GM18861 (cell line): Measurements from ENCODE around the gene EID3.

ENCODE experiments used
- ATAC-seq: cut with Tn5 transposase; IDR thresholded peaks from one replicate; pipeline ENCODE4 v1.9.1; 2021; ENCODE audit not compliant: unreplicated experiment

The EID3 gene

DNA sequence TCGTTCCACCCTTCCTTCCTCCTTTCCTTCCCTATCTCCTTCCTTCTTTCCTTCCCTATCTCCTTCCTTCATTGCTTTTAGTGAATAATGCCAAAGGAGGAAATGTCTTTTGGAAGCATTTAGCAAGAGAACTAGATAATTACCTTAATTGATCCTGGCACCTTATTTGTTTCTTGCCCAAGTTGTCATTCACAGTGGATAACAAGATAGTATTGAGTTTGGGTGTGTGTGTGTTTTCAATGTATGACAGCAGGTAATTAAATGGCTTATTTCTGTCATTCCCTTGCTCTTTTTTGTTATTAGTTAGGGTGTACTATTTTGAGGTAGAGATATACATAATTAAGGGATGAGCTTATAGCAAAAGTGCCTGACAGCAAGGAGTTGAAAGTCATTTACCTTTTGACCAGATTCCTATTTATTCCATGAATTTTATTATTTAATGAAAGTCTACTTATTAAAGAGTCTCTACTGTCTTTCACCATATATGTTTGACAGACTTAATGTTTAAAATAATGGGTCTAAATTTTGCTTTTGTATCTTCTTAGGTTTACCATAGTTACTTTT, 30.2 kb downstream of the EID3 start:
- ATAC-seq, result no peak

DNA sequence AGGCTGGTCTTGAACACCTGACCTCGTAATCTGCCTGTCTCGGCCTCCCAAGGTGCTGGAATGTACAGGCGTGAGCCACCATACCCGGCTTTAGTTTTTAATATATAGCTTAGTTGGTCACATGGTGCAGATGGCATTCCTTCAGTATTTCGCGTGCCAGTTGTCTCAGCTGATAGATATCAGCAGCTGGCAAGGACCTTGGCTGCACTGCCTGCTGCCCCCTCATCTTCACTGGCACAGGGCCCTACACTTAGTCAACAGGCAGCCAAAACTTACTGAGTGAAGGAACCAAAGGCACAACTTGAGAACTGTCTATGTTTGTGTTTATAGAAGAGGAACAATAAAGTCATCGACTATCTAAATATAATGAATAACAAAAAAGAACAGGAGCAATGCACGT, 31.0 kb downstream of the EID3 start:
- no peak for ATAC-seq

- no peak for ATAC-seq
Measured at GRCh38 chr12:104336115-104336514, 32.6 kb downstream of the EID3 start.

DNA sequence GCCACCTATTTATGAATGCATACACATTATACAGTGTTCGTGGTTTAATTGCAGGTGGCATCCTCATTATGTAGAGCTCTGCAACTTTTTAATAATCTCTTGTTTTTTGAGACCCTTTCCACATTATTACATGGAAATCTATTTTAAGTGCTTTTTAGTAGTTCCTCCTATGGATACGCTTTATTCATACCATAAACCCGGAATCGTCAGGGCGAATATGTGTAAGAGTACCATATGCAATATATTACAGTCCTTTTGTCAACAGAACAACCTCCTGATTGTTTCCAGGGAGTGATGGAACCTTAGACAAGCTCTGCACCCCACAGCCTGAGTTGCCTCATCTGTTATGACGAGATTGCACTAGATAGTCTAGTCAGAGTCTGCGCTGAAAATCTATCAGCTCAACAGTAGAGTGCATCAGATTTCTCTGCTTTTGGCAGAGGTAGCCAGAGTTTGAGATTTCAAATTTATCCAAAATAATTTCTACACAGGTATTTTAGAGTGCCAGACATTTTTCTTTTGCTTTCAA, 33.6 kb downstream of the EID3 start:
- ATAC-seq, result no peak

GRCh38 chr12:104339663-104340062, 36.1 kb downstream of the EID3 start:
- no peak for ATAC-seq

- ATAC-seq, result no peak
Measured at GRCh38 chr12:104340177-104340576, 36.6 kb downstream of the EID3 start.

- ATAC-seq, result no peak
Measured at GRCh38 chr12:104340925-104341611, 37.5 kb downstream of the EID3 start.

DNA sequence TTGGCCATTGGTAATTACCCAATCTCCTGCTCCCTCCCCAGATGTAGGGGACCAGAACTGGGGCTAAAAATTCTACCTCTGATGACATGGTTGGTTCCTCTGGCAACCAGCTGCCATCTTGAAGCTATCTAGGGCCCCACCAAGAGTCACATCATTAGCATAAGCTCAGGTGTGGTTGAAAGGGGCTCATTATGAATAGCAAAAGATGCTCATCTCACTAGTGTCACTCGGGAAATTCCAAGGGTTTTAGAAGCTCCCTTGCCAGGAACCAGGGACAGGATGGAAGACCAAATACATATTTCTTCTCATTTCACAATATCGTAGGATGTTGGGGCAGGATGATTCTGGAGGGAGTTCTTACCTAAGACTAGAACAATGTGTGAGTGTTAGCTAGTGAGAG, 38.6 kb downstream of the EID3 start:
- no peak for ATAC-seq

DNA sequence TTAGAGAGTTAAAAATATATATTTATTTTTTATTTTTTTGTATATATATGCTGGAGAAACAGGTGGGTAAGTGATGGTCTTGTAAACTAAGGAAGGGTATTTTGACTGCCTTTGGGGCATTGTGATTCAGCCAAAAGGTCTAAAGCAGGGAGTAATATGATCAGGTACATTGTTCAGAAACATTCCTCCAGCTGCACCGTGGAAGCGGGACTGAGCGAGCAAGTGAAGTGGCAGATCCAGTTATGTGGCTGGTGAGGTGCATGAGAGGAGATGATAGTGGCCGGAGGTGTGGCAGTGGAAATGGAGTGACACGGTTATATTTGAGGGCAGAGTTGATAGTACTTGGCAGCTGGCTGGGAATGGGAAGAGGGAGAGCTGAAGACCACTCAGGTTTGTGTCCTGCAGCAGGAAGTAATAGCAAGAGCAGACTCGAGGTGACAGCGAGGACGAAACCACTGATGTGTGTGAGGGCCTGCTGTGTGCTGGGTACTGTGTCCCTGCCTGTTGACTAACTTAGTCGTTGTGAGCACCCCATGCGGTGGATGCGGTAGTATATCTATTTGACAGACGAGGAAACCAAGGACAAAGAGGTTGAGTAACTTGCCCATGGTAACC, 39.2 kb downstream of the EID3 start:
- ATAC-seq, result no peak

GRCh38 chr12:104344682-104345081, 41.1 kb downstream of the EID3 start:
- no peak for ATAC-seq

- ATAC-seq, result no peak
Measured at GRCh38 chr12:104345234-104346066, 41.9 kb downstream of the EID3 start.

DNA sequence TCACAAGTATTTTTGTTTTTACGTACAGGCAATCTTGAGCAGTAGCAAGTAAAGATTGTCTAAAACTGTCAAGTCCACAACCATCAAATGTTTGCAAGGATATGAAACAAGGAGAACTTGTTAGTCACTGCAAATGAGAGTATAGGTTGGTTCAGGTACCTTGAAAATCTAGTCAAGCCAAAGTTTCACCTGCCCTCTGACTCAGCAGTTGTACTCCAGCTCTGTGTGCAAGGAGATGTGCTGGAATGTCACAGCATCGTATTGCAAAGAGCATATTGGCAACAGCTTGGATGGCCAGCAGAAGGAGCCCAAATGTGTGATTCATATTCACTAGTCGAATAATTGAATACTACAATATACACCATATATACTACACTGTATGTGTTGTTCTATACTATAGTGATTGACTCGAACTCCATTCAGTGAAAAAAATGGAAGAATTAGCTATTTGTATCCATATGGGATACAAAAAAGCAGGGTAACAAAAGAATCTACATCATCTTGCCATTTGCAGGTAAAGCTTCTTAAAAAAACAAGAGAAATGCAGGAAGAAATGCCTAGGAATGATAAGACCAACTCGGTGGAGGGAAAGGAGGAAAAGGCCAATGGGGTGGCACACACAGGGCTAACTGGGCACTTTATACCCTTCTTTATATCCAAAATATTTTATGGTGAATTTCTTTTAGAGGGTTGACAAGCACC, 44.0 kb downstream of the EID3 start:
- ATAC-seq, result no peak

GRCh38 chr12:104348283-104348993, 44.9 kb downstream of the EID3 start:
- no peak for ATAC-seq

DNA sequence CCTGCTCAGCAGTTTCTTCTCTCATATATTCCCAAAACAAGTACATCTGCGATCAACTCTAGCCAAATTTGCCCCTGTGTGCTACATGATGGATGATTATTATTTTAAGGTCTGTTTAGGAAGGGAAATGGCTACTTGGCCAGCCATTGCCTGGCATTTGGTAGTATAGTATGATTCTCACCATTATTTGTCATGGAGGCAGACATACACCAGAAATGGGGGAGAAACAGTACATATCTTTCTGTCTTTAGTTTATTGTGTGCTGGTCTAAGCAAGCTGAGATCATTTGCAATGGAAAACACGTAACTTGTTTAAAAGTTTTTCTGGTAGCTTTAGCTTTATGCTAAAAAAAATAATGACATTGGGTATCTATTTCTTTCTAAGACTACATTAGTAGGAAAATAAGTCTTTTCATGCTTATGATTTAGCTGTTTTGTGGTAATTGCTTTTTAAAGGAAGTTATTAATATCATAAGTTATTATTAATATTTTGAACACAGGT, 45.5 kb downstream of the EID3 start:
- ATAC-seq, result no peak

GRCh38 chr12:104350211-104351056, 46.9 kb downstream of the EID3 start:
- ATAC-seq, result no peak

DNA sequence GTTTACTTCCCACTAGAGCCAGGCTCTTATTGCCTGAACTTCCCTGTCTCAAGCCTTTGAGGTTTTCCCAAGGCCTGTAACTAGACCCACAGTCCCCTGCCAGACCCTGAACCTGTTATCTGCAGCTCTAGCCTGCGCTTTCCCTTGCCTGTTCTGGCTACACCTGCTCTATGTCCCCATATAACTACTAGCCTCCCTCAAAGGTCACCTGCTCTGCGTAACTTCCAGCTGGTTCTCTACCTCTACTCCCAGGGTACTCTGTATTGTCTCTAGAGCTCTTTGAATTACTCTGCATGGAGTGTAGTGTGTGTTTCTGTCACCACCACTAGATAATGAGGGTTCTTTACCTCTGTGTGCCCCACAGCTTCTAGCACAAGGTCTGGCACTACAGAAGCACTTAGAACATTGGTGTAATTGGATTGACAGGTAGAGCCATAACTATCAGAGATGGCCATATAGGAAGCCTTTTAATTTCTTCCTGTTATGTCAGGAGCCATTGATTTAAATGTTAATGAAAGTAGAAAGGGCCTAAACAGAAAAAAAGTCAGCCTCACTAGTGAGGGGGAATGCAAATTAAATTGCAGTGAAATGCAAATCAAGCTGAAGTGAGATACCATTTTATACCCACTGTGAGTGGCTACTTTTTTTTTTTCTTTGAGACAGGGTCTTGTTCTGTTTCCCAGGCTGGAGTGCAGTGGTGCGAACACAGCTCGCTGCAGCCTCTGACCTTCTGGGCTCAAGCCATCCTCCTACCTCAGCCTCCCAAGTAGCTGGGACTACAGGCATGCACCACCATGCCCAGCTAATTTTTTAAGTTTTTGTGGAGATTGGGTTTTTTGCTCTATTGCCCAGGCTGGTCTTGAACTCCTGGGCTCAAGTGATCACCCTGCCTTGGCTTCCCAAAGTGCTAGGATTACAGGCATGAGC, 47.8 kb downstream of the EID3 start:
- ATAC-seq, result no peak

DNA sequence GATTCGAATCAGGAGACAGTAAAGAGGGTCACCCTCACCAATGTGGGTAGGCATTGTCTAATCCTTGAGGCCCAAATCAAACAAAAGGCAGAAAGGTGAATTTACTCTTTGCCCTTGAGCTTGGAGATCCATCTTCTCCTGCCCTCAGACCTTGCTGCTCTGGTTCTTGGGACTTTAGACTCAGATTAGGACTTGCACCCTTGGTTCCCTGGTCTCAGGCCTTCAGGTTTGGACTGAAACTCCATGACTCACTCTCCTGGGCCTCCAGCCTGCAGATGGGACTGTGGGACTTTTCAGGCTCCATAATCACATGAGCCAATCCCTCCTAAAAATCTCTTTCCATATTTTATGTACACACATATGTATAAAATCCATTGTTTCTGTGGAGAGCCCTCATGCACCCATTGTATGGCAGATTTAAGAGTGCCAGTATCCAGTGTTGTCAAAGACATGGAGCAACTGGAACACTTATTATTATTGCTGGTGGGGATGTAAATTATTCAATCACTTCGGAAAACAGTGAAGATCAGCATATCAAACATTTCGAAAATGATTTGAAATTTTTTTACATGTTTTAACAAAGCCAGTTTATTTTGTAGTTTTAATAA, 48.7 kb downstream of the EID3 start:
- no peak for ATAC-seq
